Activated CD8-positive, alpha-beta memory T cell treated with anti-CD3 and anti-CD28 coated beads for 4 hours (primary cell): ENCODE measurements around the gene IL17RD.

Experiments
- DNase-seq, 2 donors: peaks; one replicate each; pipeline ENCODE4 v3.0.0-alpha.2; 2020; ENCODE audit warnings: low read depth in 2 of 2

IL17RD gene

GRCh38 chr3:57158813-57159738 lies 6.1 kb downstream of the IL17RD start:
- DNase-seq: no peak

- no peak for DNase-seq
Observed at GRCh38 chr3:57158325-57158724, 6.8 kb downstream of the IL17RD start.

- DNase-seq: no peak
Observed at GRCh38 chr3:57157545-57157944, 7.6 kb downstream of the IL17RD start.

GRCh38 chr3:57155310-57155643 lies 9.9 kb downstream of the IL17RD start:
- DNase-seq: no peak

GRCh38 chr3:57154470-57155309 lies 10.5 kb downstream of the IL17RD start:
- no peak for DNase-seq

GRCh38 chr3:57152151-57153143 lies 12.7 kb downstream of the IL17RD start:
- DNase-seq: no peak

GRCh38 chr3:57151749-57152148 lies 13.4 kb downstream of the IL17RD start:
- no peak for DNase-seq

GRCh38 chr3:57151021-57151449 lies 14.1 kb downstream of the IL17RD start:
- no peak for DNase-seq

- no peak for DNase-seq
Observed at GRCh38 chr3:57150113-57150581, 15.0 kb downstream of the IL17RD start.

- DNase-seq: no peak
Observed at GRCh38 chr3:57147071-57147470, 18.1 kb downstream of the IL17RD start.

GRCh38 chr3:57145852-57146251 lies 19.3 kb downstream of the IL17RD start:
- no peak for DNase-seq

GRCh38 chr3:57144952-57145351 lies 20.2 kb downstream of the IL17RD start:
- no peak for DNase-seq

GRCh38 chr3:57143886-57144459 lies 21.2 kb downstream of the IL17RD start:
- no peak for DNase-seq

GRCh38 chr3:57142411-57142723 lies 22.8 kb downstream of the IL17RD start:
- no peak for DNase-seq

- DNase-seq: no peak
Observed at GRCh38 chr3:57141719-57142410, 23.3 kb downstream of the IL17RD start.

GRCh38 chr3:57140894-57141293 lies 24.3 kb downstream of the IL17RD start:
- no peak for DNase-seq

- no peak for DNase-seq
Observed at GRCh38 chr3:57135964-57136719, 29.0 kb downstream of the IL17RD start.

GRCh38 chr3:57133157-57133556 lies 32.0 kb downstream of the IL17RD start:
- DNase-seq: no peak

GRCh38 chr3:57132674-57133073 lies 32.5 kb downstream of the IL17RD start:
- no peak for DNase-seq

GRCh38 chr3:57131210-57131588 lies 34.0 kb downstream of the IL17RD start:
- no peak for DNase-seq
